HG02840 (cell line): Measurements from ENCODE around the gene SPAG4.

ENCODE experiments used
- ATAC-seq: cut with Tn5 transposase; IDR thresholded peaks from one replicate; pipeline ENCODE4 v1.9.1; 2021; ENCODE audit warnings: mild to moderate bottlenecking, moderate library complexity, moderate number of reproducible peaks; ENCODE audit not compliant: unreplicated experiment, low FRiP score

The SPAG4 gene

DNA sequence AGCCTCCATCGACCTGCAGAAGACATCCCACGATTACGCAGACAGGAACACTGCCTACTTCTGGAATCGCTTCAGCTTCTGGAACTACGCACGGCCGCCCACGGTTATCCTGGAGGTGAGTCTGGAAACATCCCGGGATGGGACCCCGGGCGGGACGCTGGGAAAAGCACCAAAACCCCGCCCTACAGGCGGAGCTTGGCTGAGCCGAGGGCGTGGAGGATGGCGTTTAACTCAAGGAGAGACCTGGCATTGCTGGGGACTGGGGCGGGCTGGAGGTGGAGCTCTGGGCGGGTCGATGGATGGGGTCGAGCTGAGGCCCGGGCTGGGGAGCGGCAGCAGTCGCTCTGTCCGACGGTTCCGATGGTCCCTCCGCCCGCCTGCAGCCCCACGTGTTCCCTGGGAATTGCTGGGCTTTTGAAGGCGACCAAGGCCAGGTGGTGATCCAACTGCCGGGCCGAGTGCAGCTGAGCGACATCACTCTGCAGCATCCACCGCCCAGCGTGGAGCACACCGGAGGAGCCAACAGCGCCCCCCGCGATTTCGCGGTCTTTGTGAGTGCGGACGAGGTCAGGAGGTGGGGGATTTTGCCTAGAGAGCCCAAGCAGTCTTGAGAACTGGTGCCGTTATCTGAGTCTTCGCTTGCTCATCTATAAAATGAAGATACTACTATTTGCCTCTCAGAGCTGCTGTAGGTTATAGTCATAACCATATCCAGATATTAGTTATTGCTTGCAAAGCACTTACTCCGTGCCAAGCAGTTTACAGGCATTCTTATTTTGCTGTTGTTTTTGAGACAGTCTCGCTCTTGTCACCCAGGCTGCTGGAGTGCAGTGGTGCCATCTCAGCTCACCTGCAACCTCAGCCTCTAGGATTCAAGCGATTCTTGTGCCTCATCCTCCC is 3.8 kb downstream of the SPAG4 start:
- ATAC-seq = no peak

DNA sequence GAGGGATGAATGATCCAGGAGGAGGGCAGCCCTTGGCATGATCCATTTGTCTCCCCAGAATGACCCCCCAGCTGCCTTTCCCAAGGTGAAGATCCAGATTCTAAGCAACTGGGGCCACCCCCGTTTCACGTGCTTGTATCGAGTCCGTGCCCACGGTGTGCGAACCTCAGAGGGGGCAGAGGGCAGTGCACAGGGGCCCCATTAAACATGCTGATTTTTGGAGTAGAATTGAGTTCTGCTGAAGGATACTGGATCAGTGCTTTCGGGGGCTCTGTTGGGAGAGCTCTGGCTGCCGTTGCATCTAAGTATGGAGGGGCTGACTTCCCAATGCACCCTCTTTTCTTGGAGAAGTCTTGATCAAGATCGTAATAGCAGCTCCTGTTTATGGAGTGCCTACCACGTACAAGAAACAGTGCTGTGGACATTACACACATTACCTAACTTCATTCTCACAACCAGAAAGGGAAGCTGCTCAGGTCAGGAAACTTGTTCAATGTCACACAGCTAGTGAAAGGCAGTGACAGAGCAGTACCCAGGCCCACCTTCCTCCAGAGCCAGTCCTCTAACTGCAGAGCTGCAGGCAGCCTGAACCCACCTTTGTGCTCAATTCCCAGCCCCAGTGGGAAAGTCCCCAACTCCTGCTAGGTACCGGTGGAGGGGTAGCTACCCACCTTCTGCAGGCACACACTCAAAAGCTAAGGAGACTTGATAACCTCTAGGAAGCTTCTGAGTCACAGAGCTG is 5.4 kb downstream of the SPAG4 start:
- no peak for ATAC-seq

DNA sequence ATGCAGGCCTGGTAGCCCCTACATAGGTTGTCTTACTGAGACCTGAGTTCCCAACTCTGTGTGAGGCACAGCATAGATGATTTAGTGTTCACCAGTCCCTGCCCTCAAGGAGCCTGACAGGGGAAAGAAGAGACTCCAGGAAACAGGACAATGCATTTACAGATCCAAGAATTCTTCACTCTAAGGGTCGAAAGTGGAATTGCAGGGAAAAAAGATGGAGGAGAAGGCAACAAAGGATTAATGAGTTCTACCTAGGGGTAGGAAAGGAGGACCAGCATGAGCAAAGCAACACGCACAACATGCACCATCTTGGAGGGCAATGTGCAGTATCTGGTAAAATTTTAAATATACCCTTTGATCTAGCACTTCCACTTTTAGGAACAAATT is 5.9 kb downstream of the SPAG4 start:
- no peak for ATAC-seq

DNA sequence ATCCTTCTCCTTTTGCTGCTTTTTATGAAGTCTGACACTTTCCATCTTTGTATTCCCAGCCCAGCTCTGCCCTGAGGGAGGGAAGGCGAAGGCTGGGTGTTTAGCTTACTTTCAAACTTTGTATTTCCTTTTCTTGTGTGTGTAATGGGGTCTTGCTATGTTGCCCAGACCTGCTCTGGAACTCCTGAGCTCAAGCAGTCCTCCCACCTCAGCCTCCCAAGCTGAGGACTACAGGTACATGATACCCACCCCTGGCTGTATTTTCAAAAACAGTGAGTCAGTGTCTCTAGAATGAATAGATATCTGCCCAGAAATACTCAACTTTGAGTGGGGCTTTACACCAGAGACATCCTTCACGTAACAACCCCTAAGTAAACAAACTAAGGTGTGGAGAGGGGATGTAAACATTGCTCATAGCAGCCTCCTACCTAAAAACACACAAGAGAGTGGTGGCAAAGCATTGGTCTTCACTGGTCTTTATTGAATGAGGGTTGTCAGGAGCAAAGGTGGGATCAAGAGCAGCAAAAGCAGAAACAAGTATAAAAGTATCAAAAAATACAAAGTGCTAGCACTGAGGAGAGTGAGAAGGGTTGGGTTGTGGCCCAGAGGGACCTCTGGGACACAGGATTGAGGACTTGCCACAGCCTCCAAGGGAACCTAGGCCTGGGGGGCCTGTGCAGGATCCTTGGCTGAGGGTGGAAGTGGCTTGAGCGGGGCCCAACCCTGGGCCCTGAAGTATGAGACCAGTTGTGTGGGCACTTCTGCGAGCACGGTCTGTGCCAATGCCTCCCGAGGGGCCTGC is 10.2 kb downstream of the SPAG4 start:
- ATAC-seq = no peak

DNA sequence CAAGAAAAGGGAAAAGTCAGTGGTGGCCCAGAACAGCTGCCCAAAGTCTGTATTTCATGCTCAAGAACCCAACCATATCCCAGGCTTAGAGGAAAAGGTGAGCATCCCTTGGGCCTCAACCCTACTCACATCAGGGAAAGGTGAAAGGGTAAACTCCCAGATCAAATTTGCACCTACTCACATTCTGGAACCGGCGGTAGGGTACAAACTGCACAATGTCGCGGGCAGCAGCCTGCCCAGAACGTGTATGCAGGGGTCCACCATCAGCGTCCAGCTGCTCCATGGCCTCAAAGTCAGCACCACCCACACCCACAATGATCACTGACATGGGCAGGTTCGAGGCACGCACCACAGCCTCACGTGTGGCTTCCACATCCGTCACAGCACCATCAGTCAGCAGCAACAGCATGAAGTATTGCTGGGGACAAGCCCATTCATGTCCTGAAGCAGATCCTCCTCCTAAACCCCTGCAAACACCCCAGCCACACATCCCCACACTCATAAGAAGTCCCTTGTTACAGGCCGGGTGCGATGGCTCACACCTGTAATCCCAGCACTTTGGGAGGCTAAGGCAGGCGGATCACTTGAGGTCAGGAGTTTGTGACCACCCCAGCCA is 10.9 kb downstream of the SPAG4 start:
- no peak for ATAC-seq

DNA sequence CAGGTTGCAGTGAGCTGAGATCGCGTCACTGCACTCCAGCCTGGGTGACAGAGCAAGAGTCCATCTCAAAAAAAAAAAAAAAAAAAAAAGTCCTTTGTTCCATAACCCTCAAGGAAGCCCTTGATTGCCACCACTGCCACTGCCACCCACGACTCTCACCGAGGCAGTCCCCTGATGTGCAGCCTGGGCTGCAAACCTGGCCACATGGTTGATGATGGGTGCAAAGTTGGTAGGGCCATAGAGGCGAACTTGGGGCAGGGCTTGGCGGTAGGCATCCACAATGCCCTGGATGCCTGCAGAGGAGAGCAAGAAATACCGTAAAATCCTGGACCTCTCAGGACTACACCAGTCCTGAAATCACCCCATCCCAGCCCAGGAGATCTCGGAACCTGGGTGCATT is 11.5 kb downstream of the SPAG4 start:
- no peak for ATAC-seq

DNA sequence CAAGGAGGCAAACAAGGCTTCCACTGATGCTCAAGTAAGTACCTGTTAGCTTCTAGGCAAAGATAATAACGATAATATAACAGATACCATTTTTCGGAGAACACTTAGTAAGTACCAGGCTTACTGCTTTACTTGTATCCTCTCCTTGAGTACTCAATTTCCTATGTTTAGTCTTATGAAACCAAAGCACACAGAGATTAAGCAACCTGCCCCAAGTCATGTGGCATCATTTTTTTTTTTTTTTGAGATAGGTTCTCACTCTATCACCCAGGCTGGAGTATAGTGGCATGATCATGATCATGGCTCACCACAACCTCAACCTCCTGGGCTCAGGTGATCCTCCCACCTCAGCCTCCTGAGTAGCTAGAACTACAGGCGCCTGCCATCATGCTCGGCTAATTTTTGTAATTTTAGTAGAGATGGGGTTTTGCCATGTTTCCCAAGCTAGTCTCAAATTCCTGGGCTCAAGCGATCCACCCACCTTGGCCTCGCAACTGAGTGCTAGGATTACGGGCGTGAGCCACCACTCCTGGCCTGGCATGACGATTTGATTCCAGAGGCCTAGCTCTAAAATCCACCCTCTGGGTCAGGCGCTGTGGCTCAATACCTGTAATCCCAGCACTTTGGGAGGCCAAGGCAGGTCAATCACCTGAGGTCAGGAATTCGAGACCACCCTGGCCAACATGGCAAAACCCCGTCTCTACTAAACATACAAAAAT is 14.0 kb downstream of the SPAG4 start:
- no peak for ATAC-seq

DNA sequence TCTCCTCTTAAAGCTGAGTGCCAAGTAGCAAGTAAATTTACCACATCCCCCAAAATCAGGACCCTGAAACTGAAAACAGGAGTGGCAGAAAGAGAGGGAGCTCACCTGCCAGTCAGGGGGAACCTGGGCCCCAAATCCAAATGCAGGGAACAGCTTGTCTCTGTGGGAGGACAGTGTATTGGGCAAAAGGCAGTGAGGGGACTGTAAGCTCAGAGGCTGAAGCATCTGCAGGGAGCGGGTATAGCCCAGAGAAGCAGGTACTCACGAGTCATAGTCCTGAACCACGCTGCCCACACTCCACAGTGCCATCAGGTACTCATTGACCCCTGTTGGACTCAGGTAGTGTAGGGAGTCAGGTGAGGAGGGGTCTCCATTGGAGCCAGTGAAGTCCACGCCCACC is 15.0 kb downstream of the SPAG4 start:
- no peak for ATAC-seq

DNA sequence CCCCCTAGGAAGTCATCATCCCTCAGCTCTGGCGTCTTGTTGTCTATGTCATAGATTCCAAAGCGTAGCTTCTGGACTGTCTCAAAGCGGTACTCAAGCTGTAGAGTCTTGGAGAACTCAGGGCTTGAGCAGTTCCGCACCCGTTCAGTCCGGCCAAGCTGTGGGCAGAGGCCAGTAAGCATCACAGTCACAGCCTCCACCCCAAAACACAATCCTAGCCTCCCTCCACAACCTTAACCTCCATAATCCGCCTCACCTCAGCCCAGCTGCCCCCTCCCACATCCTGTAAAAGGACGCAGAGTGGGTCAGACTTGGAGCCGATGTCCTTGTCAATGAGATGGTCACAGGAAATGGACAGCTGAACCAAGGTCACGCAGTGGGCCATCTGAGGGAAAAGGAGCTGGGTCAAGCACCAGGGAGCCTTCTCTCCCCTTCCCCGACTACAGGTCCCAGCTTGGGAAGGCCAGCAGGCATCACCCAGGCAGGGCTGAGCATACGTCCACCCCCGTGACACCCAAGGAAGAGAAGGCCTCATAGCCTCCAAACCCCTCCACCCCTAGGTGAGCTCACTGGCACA is 17.0 kb downstream of the SPAG4 start:
- ATAC-seq = no peak

DNA sequence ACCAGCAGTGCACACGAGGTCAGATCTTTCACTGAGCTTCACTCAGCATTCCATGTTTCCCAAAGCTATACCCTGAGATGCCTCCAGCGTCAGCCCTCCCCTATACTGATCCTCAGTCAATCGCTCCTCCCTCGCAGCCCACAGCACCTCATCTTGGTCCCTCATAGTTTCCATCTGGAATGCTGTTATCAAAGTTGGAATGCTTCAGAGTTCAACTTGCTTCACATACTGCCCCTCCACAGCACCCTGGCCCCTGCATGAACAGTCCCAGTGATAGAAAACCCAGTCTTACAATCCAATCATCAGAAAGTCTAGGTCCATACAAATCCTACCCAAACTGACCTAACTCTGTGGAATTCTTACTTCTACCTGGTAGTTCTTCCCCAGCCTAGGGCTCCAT is 20.0 kb downstream of the SPAG4 start:
- no peak for ATAC-seq

DNA sequence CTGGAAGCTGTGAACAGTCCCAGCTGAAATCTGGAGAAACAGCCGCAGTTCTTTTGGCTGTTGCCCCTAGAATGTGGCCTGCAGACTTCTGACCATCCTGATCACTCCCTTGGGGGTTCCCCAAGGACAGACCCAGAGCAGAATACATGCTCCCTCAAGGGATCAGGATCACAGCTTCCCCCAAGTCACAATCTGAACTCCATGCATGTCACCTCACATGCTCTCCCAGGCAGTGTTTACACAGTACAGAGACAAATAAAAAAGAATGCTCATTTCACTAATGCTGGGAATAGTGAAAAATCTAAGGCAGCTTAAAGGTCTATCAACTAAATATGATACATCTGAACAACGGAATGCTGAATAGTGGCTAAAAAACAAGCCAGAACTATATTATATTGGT is 20.5 kb downstream of the SPAG4 start:
- ATAC-seq = no peak

DNA sequence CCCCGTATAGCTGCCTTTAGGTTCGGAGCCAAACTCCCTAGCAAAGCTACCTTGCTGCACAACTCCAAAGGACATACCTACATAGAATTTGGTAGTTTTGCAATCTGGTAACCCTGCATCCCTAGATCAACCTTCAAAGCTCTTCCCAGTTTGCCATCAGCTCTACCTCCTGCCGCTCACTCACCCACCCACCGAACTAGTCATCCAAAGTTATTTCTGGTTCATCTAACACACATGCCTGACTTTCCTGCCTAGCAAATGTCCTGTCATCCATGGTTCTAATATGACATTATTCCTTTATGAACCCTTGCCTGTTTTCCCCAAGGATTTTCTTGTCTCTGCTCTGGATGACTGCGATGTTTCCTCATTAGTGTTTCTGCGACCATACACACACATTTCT is 21.6 kb downstream of the SPAG4 start:
- no peak for ATAC-seq

DNA sequence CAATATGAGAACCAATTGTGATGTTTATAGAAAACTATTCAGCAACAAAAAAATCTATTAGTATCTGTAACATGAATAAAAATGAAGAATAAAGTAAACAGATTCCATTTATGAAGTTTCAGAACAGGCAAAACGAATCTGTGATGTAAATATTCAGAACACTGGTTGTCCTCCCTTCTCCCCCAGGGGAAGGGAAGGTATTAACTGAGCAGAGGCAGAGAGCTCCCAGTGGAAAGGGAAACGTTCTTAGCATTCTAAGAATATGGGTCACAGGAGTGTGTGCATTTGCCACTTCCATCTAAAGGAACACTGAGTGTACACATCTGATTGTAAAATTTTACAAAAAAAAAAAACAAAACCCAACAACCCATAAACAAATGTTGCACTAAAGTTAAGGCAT is 23.1 kb downstream of the SPAG4 start:
- ATAC-seq = no peak

DNA sequence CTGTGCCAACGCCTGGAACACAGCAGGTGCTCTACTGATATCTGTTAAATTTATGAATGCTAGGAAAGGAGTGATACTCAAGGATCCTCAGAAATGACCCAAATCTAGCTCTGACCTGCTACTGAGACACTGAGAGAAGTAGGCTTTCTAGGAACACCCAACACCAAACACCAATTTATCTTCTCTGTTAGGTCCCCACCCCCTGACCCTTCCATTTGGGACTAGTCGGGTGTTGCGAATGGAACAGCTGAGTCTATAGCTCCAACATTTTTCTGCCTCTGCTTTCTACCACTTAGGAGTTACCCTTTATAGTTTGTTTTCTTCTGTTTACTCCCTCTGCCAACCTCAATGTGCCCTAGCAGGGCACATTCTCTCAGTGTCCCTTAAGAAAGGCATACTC is 25.1 kb downstream of the SPAG4 start:
- ATAC-seq = no peak

DNA sequence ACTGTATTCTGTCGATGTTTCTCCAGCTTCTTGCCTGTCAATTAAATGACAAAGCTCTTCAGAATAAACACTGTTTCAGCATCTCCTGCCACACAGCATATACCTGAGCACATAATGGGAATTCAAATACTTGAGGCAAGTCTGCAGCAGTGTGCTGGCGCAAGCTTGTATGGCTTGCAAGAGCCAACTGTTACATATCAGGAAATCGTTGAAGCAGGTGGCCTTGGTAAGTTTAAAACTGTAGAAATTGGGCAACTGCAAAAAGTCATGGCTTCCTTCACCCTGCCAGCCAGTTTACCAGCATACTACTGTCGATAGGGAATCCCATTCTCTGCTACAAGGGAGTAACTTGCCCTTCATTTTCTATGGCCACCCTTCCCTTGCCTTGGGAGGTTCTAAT is 26.1 kb downstream of the SPAG4 start:
- ATAC-seq = no peak

DNA sequence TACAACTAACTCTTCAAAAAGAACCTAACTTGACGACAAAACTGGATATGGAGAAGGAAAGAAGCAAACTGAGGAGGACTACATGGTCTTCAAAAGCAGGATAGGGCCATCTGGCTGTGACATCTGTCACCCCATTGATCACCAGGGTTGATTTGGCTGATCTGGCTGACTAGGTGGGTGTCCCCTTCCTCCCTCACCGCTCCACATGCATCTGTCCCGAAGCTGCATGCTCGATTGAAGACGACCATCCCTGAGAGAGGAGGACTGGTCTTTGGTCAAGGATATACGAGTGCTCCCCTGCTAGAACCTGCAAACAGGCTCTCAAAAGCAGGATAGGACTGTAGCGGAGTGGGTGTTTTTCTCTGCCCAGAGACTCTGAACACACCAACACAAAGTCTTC is 27.4 kb downstream of the SPAG4 start:
- ATAC-seq = no peak

DNA sequence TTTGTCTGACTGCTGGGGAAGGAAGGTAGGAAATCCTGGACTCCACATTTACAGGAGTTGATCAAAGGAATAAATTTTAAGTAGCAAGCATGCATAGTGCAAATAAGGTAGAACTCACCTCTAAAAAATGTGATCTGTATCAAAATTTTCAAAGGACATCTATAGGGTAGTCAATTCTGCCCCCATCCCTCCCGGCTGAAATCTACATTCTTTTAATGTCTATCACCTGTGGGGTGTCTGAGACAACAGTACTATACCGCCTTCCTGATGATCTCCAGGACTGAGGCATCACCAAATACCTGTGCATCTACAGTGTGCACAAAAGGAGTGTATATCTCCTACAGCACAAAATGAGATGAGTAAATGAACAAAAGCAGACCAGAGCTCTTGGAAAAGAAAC is 29.2 kb downstream of the SPAG4 start:
- ATAC-seq = no peak

DNA sequence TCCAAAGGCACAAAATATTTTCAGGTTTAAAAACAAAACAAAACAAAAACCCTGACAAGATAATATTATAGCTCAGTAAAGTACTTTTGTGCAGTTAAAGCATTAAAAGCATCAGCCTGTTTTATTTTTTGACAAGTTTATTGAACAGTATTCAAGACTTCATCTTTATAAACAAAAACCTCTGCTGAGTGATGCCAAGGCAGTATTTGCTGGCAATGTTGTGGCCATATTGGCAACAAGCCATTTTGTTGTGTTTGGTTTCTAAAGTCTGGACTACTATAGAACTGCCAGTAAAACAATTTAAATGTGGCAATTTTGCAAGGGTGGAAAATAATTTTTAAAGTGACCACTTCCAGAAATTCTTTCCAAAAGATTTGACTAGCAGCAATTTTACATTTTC is 33.2 kb downstream of the SPAG4 start:
- ATAC-seq = no peak

DNA sequence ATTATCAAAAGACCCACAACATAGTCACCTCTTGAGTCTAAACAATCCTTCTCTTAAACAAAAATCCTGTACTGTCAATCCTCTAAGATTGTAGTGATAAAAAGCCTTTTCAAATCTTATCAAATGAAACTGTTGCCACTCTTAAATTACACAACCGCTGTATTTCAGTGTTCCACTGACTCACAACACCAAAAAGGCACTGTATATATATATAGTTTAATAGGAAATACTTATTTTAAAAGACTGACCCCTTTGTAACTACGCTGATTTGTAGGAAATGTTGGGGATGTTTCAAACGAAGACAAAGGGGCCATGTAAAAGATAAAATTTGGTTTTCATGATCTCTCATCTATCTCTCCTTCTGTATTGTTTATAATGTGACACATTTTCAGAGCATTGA is 35.0 kb downstream of the SPAG4 start:
- no peak for ATAC-seq

DNA sequence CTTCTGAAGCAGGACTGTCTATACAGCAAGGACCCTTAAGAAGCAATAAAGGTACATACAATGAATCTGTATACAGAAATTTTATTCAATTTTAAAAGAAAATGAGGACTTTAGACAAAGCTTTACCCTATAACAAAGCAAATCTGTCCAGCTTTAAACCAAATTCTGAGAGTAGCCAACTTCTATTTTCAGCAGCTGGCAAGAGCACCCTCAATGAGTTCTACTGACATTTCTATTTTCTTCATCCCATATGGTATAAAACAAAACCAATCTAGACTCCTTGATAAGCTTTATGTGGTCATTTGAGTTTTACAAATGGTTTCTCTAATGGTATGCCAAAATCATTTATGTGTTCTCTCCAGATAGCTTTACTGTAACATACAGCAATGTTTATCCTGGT is 36.3 kb downstream of the SPAG4 start:
- ATAC-seq = no peak
